GM20000 (cell line): ENCODE measurements around the gene WWP2.
"Not testable (repeated sequence)": the region's sequence is repeated elsewhere in the genome, so short reads cannot be mapped to it uniquely, and the experiment has no call there.

Experiments
- DNase-seq: peaks from one replicate; pipeline ENCODE4 v3.0.0; 2012; ENCODE audit warnings: low spot score
- TF ChIP-seq, protein P1 (sequence below): IDR thresholded peaks from 2 replicates; pipeline ENCODE4 v1.5.1; 2012; ENCODE audit warnings: mild to moderate bottlenecking, control low read depth; ENCODE audit errors: extremely low read depth, missing control alignments

Gene WWP2

DNA sequence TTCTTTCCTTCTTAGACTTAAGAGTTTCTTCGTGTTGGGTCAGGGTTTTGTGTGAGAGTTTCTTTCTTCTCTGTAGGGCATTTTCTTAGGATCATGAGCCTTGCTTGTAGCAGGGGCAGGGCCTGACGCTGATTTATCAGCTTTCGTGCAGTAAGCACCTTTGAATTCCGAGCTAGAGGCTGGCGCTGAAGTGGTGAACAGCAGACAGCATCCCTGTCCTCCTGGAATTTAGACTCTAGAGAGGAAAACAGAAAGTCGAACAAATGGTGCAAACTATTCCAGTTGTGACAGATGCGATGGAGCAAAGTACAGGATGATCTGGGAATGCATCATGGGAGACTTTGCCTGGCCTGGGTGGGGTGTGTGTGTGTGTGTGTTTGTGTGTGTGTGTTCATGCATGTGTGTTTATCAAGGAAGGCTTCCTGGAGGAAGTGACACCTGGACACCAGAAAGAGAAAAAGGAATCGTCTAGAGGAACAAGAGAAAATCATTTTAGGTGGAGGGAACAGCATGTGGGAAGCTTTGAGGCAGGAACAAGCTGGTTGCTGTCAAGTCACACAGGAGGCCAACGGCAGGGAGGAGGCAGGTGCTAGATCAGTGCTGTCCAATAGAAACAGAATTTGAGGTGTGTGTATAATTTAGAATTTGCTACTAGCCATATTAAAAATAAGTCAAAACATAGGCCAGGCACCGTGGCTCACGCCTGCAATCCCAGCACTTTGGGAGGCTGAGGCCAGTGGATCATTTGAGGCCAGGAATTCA is 60.2 kb downstream of the WWP2 start:
- DNase-seq = no peak
- TF ChIP-seq, protein P1, sequence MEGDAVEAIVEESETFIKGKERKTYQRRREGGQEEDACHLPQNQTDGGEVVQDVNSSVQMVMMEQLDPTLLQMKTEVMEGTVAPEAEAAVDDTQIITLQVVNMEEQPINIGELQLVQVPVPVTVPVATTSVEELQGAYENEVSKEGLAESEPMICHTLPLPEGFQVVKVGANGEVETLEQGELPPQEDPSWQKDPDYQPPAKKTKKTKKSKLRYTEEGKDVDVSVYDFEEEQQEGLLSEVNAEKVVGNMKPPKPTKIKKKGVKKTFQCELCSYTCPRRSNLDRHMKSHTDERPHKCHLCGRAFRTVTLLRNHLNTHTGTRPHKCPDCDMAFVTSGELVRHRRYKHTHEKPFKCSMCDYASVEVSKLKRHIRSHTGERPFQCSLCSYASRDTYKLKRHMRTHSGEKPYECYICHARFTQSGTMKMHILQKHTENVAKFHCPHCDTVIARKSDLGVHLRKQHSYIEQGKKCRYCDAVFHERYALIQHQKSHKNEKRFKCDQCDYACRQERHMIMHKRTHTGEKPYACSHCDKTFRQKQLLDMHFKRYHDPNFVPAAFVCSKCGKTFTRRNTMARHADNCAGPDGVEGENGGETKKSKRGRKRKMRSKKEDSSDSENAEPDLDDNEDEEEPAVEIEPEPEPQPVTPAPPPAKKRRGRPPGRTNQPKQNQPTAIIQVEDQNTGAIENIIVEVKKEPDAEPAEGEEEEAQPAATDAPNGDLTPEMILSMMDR = no peak

DNA sequence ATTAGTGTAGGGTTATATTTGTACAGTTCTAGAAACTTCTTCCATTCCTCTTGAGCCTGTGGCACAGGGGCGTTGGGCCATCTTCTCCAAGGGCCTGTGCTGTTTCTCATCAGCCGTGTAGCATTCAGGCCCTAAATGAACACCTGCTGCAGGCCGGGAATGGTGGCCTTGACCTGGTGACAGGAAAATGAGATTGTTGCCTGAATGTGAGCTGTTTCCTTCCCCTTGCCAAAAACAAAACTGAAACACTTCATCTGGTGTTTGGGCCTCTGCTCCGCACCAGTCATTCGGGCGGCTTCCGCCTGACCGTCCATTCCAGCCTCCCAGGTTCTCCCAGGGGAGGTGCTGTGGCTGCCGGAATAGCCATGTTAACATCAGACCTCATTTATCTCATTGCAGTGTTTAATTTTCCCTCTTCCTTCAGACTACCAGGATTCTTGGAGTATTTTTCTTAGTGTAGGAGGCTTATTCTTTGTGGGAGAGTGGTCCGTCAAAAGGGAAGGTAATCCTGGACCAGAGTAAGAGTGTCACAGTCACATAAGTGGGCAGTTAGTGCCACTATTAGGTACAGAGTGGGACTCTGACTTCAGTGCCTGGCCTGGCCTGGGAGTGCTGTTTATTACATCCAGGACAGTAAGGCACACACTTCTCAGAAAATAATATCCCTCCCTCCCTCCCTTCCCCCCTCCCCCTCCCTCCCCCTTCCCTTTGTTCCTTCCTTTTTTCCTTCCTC is 61.9 kb downstream of the WWP2 start:
- TF ChIP-seq, protein P1 = no peak
- DNase-seq = peak; percentile 71

DNA sequence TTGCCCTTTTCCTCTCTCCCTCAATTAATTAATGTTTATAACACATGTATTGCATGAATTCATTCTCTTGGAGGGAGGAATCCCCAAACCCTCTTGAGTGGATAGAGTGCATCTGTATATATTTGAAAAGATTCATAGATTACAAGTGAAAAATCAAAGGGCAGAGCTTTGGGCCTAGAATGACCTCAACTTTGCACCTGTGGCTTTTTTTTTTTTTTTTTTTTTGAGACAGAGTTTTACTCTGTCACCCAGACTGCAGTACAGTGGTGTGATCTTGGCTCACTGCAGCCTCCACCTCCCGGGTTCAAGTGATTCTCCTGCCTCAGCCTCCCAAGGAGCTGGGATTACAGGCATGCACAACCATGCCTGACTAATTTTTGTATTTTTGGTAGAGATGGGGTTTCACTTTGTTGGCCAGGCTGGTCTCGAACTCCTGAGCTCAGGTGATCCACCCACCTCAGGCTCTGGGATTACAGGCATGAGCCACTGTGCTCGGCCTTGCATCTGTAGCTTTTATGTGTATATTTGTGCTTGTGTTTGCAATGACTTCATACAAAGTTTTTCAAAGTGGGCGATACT is 62.5 kb downstream of the WWP2 start:
- not testable (repeated sequence) for DNase-seq

GRCh38 chr16:69827524-69827923 is 65.4 kb downstream of the WWP2 start:
- DNase-seq = no peak
- TF ChIP-seq, protein P1 = no peak

GRCh38 chr16:69829338-69829737 is 67.2 kb downstream of the WWP2 start:
- DNase-seq = no peak
- TF ChIP-seq, protein P1 = no peak

GRCh38 chr16:69830146-69830533 is 68.0 kb downstream of the WWP2 start:
- TF ChIP-seq, protein P1 = no peak

GRCh38 chr16:69830534-69831211 is 68.5 kb downstream of the WWP2 start:
- TF ChIP-seq, protein P1 = no peak

More at GRCh38 chr16:69830146-69830533, 68.0 kb downstream of the WWP2 start:
- DNase-seq = no peak

More at GRCh38 chr16:69830534-69831211, 68.5 kb downstream of the WWP2 start:
- no peak for DNase-seq
